DMS153 (cell line): ENCODE measurements around the gene ACVR1B.

Source experiments
- DNase-seq: peaks from one replicate; lab custom pipeline; 2025; lab: John Stamatoyannopoulos, UW

ACVR1B gene

GRCh38 chr12:52004042-52004648, 52.6 kb downstream of the ACVR1B start:
- peak; percentile 56 for DNase-seq

DNA sequence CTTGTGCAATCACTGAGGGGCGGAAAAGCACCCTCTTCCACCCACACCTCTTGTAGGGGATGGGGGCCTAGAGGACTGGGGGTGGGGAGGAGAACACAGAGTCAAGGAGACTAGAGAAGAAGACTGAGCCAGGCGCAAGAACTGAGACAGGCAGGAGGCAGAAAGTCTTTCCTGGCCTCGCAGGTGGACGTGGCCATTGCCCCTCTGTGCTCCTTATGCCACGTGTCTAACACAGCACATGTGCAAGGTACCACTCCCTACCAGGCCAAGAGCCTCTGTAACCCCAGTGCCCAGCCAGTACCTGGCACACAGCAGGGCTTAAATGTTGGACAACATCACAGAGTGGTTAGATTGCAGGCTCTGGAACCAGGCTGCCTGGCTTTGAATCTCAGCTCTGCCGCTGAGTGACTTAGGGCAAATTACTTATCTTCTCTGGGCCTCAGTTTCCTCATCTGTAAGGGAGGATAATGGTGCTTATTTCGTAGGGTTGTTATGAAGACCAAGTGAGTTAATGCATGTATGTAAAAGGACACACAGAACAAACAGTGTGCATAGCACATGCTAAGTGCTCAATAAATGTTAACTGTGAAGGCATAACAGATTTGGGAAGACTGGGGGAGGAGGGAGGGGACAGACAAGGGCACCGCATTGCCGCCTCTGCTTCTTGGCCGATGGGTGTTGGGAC, 53.9 kb downstream of the ACVR1B start:
- no peak for DNase-seq

- no peak for DNase-seq
Measured at GRCh38 chr12:52005903-52006703, 54.6 kb downstream of the ACVR1B start.

- DNase-seq: peak; percentile 6
Measured at GRCh38 chr12:52006726-52007157, 55.2 kb downstream of the ACVR1B start, which contains the start of gene TAMALIN. Gene TAMALIN, plus strand, starts transcription at chr12:52006946. Its CDS starts 74 bp downstream, at chr12:52007020.

- DNase-seq: no peak
Measured at GRCh38 chr12:52007158-52007921, 55.8 kb downstream of the ACVR1B start.

DNA sequence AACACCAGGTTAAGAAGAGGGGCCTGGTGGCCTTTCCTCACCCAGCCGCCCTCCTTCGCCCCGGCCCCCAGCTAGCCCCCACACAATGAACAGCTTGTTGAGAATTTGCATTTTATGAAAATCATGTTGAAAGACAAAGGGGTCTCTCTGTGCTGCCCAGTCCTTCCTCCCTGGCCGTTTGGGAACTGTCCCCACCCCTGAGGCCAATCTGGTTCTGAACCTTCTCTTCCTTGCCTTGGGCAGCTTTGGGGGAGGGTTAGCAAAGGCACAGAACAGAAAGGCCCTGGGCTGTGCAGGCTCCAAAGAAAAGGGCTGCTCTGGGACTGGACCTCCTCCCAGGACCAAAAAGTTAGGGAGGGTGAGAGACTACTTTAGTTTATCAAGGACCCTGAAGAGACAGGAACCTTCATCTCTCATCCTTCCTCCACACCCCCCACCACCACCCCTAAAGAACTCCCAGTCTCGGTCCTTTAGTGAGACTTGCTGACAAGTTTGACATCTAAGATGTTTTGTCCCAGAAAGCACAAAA, 56.5 kb downstream of the ACVR1B start:
- no peak for DNase-seq

GRCh38 chr12:52009081-52009751, 57.7 kb downstream of the ACVR1B start:
- no peak for DNase-seq

- no peak for DNase-seq
Measured at GRCh38 chr12:52010152-52010622, 58.7 kb downstream of the ACVR1B start.

GRCh38 chr12:52010692-52011601, 59.4 kb downstream of the ACVR1B start:
- no peak for DNase-seq

GRCh38 chr12:52011602-52012214, 60.2 kb downstream of the ACVR1B start:
- no peak for DNase-seq

DNA sequence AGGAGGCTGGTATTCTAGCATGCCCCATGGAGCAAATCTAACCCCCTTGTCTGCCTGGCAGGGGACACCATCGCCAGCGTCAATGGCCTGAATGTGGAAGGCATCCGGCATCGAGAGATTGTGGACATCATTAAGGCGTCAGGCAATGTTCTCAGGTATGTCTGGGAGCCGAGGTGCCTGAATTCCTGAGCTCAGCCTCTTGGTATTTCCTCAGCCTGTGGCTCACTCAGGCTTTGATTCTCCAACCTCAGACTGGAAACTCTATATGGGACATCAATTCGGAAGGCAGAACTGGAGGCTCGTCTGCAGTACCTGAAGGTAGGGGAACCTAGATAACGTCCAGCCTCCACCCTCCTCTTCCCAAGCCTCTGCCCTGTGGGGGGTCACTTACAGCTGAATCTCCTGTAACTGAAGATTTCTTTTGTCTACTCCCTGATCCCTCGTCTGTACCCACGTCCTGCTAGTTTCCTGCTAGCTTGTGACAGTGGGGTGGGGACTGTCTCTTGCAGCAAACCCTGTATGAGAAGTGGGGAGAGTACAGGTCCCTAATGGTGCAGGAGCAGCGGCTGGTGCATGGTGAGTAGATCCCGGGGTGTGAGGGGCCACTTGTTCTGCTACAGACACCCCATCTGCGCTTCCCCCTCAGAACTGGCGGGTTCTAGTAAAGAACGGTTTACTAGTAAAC, 62.3 kb downstream of the ACVR1B start:
- no peak for DNase-seq

DNA sequence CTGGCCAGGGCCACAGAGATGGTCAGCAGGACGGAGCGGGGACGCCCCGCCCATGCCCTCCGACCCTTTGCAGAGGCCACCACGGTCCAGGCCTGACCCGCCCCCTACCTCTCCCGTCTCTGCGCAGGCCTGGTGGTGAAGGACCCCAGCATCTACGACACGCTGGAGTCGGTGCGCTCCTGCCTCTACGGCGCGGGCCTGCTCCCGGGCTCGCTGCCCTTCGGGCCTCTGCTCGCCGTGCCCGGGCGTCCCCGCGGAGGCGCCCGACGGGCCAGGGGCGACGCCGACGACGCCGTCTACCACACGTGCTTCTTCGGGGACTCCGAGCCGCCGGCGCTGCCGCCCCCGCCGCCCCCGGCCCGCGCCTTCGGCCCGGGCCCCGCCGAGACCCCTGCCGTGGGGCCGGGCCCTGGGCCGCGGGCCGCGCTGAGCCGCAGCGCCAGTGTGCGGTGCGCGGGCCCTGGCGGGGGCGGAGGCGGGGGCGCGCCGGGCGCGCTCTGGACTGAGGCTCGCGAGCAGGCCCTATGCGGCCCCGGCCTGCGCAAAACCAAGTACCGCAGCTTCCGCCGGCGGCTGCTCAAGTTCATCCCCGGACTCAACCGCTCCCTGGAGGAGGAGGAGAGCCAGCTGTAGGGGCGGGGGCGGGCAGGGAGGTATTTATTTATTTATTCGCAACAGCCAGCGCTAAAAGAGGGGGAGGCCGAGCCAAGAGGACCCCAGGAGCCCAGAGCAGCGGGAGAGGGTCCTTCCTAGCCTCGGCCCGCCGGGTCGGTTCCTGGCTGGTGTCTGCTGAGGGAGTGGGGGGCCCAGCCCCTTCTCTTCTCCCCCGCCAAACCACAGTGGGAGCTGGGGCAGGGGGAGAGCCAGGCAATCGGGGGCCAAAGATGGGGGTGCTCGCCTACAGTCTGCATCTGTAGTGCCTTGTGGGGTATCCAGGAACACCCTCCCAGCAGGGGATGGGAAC, 63.4 kb downstream of the ACVR1B start:
- DNase-seq: no peak

GRCh38 chr12:52015532-52016041, 64.1 kb downstream of the ACVR1B start:
- DNase-seq: no peak

DNA sequence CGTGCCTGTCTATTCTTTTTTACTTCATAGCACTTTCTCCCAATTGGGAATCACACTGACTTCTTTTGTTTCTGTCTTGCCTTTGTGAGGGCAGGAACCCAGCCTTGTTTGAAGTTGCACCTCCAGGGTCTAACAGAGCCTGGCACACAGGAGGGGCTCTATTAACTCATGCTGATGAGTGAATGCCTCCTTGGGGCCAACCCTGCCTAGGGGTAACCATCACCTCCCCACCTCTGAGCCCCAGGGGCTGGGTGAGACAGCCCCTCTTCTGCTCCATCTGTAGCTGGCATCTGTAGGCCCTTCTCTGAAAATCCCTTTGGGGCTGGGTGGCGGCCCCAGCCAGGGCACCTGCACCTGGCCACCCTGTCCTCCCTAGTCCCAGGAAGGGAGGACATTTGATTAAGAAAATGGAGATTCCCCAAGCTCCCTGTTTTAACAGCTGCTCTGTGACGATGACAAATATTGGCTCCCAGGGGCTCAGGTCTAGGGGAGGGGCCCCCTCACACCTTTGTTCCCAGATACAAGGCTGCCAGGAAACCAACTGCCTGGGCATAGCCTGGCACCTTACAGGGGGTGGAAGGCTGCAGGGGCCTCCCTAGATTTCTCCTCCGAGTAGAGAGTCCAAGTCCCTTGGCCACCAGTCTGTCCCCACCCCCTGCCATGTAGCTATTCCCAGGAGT, 67.1 kb downstream of the ACVR1B start:
- peak; percentile 18 for DNase-seq

- no peak for DNase-seq
Measured at GRCh38 chr12:52019113-52019770, 67.7 kb downstream of the ACVR1B start.

- peak; percentile 25 for DNase-seq
Measured at GRCh38 chr12:52020539-52021336, 69.2 kb downstream of the ACVR1B start.
